Lower leg skin (tissue), 3 donors: ENCODE results near the gene NT5DC1.

ENCODE experiments used
- POLR2A ChIP-seq, 2 donors: fragments of 450-650 bp; IDR thresholded peaks; one replicate each; pipeline ENCODE4 v1.6.1; 2016 to 2017; ENCODE audit warnings: antibody characterized with exemption in 2 of 2, mild to moderate bottlenecking in 1 of 2, moderate library complexity in 1 of 2
- TF ChIP-seq, protein P1 (sequence below), 3 donors: fragments of 450-650 bp; IDR thresholded peaks; one replicate each; pipeline ENCODE4 v1.5.1; 2016; ENCODE audit warnings: antibody characterized with exemption in 3 of 3, mild to moderate bottlenecking in 3 of 3, moderate library complexity in 2 of 3

DNA sequence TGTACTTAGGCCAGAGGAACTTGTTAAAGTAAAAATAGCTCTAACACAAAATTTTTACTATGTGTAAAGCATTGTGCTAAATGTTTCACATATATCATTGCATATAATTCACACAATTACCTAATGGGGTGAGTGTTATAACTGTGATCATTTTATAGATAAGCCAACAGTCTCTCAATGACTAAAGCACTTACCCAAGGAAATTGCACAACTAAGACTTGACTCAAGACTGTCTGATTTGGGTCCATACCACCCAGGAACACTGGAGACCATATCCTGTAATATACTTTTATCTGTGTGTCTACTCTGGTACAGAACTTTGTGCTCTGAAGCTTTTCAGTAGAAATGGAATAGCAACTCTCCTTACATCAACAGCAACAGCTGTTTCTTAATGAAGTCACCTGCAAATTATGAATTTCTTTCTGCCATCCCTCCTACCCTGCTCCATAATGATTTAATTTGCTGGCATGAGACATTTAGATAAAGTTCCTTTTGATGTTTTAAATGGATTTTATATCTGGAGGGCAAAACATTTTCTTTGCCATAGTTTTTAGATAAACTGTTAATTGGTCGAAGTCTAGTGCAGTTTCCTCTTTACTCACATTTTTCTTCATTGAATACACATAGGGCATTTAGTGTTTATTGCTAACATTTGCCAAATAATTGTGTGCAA, 105.7 kb downstream of the NT5DC1 start:
- TF ChIP-seq, protein P1, sequence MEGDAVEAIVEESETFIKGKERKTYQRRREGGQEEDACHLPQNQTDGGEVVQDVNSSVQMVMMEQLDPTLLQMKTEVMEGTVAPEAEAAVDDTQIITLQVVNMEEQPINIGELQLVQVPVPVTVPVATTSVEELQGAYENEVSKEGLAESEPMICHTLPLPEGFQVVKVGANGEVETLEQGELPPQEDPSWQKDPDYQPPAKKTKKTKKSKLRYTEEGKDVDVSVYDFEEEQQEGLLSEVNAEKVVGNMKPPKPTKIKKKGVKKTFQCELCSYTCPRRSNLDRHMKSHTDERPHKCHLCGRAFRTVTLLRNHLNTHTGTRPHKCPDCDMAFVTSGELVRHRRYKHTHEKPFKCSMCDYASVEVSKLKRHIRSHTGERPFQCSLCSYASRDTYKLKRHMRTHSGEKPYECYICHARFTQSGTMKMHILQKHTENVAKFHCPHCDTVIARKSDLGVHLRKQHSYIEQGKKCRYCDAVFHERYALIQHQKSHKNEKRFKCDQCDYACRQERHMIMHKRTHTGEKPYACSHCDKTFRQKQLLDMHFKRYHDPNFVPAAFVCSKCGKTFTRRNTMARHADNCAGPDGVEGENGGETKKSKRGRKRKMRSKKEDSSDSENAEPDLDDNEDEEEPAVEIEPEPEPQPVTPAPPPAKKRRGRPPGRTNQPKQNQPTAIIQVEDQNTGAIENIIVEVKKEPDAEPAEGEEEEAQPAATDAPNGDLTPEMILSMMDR (IDR thresholded peaks at IDR 0.05), result no peak
- no peak for TF ChIP-seq POLR2A (IDR thresholded peaks at IDR 0.05)
